Head of caudate nucleus (tissue), 42 donors: ENCODE measurements around the gene RARA.

ENCODE experiments used
- DNase-seq, 42 donors: peaks; one replicate each; pipeline versions ENCODE4 v3.0.0 to v3.0.0-alpha.2; 2020 to 2021; ENCODE audit warnings: mixed read lengths in 7 of 42
- intact Hi-C: fragments of 100-400 bp; cut with DNase I; formaldehyde crosslinking; loops from one replicate; pipeline ENCODE4 v1.15.0; 2022

Gene RARA

GRCh38 chr17:40338058-40338457, 29.1 kb downstream of the RARA start:
- intact Hi-C loops: no loop called here
- no peak for DNase-seq

- intact Hi-C loops: no loop called here
These were observed 30.1 kb downstream of the RARA start for GRCh38 chr17:40338941-40339649.

GRCh38 chr17:40340327-40340726, 31.3 kb downstream of the RARA start:
- intact Hi-C loops: no loop called here
- no peak for DNase-seq

More at GRCh38 chr17:40338941-40339649, 30.1 kb downstream of the RARA start:
- no peak for DNase-seq

- intact Hi-C loops: no loop called here
- peak; percentile 51 to 88 (median 72) for DNase-seq
These were observed 32.2 kb downstream of the RARA start for GRCh38 chr17:40340880-40341807.

- intact Hi-C loops: no loop called here
- peak in 33 of 42 donors; percentile 46 to 84 (median 66) for DNase-seq
These were observed 33.0 kb downstream of the RARA start for GRCh38 chr17:40341808-40342503.

- intact Hi-C loops: no loop called here
- no peak for DNase-seq
These were observed 33.7 kb downstream of the RARA start for GRCh38 chr17:40342504-40343218.

- no peak for DNase-seq
- intact Hi-C loops: no loop called here
These were observed 34.5 kb downstream of the RARA start for GRCh38 chr17:40343219-40344119.

GRCh38 chr17:40344421-40345160, 35.6 kb downstream of the RARA start:
- no peak for DNase-seq
- intact Hi-C loops: no loop called here

- peak in 32 of 42 donors; percentile 41 to 78 (median 60) for DNase-seq
- intact Hi-C loops: no loop called here
These were observed 36.4 kb downstream of the RARA start for GRCh38 chr17:40345161-40345993.

GRCh38 chr17:40345994-40346764, 37.2 kb downstream of the RARA start:
- DNase-seq: peak in 12 of 42 donors; percentile 28 to 67 (median 44)
- intact Hi-C loops: no loop called here

- intact Hi-C loops: no loop called here
- DNase-seq: peak in 2 of 42 donors; percentile 19 to 45
These were observed 37.8 kb downstream of the RARA start for GRCh38 chr17:40346765-40347158.

- DNase-seq: peak in 40 of 42 donors; percentile 41 to 90 (median 74)
These were observed 38.5 kb downstream of the RARA start for GRCh38 chr17:40347319-40348135.

GRCh38 chr17:40348136-40348504, 39.1 kb downstream of the RARA start:
- no peak for DNase-seq
- intact Hi-C loops: no loop called here

More at GRCh38 chr17:40347319-40348135, 38.5 kb downstream of the RARA start:
- intact Hi-C loops: no loop called here

GRCh38 chr17:40348562-40349476, 39.8 kb downstream of the RARA start:
- DNase-seq: peak; percentile 62 to 91 (median 80)
- intact Hi-C loops: no loop called here
